HG02973 (cell line): ENCODE measurements around the gene TOMM70.
"Not testable (repeated sequence)": the region's sequence is repeated elsewhere in the genome, so short reads cannot be mapped to it uniquely, and the experiment has no call there.

Source experiments
- ATAC-seq: cut with Tn5 transposase; IDR thresholded peaks from one replicate; pipeline ENCODE4 v1.9.1; 2021; ENCODE audit warnings: moderate library complexity; ENCODE audit not compliant: unreplicated experiment

The TOMM70 gene

DNA sequence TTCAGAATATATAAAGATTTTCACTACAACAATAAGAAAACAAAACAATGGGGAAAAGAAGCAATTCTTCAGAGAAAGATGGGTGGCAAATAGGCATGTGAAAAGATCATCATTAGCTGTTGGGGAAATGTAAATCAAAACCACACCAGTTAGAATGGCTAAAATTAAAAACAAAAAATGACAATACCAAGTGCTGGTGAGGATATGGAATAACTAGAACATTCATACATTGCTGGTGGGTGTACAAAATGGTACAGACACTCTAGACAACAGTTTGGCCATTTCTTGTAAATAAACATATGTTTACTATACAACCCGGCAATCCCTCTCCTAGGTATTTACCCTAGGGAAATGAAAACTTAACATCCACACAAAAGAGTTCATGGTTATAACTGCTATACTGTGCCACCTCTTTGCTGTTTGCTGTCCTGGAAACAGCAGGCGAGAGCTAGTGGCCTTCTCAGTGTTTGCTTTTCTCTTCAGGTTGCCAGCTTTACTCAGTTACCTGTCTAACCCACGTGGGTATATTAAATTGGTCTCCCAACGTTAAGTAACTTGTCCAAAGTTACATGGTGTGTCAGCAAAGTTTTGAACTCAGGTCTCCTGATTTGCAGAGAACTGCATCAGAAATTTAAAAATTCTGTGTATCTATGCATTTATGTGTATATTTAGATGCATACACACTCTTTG, 70.9 kb downstream of the TOMM70 start:
- no peak for ATAC-seq

DNA sequence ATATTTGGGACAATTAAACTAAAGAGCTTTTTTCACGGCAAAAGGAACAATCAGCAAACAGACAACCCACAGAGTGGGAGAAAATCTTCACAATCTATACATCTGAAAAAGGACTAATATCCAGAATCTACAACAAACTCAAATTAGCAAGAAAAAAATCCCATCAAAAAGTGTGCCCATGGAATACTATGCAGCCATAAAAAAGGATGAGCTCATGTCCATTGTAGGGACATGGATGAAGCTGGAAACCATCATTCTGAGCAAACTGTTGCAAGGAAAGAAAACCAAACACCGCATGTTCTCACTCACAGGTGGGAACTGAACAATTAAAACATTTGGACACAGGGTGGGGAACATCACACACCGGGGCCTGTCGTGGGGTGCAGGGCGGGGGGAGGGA, 73.5 kb downstream of the TOMM70 start:
- ATAC-seq = not testable (repeated sequence)

DNA sequence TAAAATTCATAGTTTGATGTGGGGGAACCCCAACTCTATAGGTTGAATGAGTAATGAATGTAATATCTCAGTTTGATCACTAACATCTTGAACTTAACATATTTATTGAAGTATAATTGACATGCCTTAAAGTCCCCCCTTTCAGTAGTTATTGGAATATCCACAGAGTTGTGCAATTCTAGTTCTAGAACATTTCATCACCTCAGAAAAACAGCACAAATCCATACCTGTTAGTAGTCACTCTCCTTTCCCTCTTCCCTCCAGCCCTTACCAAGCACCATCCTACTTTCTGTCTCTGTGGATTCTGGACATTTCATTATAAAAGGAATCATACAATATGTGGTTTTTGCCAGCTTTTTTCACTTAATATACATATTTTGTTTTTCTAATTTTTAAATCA, 75.1 kb downstream of the TOMM70 start:
- no peak for ATAC-seq

DNA sequence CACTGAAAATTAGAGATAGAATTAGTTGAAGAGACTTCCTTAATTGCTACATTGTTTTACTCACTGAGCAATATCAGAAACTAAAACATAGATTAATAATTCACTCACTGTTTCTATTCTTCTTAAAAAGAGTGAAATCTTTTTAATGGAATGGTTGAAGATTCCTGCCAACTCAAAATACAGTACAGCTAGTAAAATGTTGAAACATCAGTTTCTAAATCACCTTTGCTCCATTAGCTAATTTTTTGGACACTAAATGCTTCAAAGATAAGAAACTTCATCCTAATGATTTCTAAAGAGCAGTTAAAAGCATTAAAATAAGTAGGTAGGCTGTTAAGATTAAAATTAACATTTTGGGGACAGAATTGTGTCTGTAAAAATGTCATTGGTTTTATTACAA, 76.8 kb downstream of the TOMM70 start:
- ATAC-seq = no peak

DNA sequence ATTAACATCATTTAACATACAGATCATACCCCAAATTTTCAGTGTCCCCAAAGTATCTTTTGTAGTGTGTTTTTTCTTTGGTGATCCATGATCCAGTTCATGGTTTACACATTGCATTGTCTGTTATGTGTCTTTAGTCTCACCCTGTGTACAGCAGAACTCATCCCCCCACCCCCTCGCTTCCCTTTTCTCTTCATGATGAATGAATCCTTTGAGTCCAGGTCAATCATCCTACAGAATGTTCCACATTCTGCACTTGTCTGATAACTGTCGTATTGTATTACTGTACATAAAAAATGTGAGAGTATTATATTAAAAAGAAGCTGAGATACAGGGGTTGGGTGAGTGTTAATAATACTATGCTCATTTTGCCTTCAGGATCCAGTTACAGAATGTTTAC, 80.9 kb downstream of the TOMM70 start:
- no peak for ATAC-seq

DNA sequence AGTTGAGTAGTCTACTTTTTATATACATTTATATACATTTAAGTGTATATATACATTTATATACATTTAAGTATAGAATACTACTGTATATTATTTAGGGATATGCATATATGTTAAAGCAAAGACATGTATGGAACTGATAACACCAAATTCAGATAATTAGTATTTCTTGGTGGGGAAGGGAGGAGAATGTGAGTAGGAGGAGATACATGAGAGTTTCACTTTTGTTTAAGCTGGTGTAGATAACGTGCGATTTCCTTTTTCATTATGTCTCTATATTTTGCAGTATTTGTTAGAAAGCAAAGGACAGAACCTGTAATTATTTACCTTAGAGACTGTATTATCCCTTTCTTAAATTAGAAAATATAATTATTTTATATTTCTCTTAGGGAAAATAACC, 83.0 kb downstream of the TOMM70 start:
- ATAC-seq = peak; percentile 76

DNA sequence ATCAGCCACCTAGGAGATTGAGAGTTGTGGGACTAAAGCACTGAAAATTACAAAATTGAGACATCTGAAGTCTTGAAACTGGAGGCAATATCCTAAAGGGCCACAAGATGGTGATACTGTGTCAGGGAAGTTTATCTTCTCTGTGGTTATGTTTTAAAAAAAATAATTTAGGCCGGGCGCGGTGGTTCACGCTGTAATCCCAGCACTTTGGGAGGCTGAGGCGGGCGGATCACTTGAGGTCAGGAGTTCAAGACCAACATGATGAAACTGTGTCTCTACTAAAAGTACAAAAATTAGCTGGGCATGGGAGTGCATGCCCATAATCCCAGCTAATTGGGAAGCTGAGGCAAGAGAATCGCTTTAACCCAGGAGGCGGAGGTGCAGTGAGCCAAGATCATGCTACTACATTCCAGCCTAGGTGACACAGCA, 84.2 kb downstream of the TOMM70 start:
- peak; percentile 57 for ATAC-seq
